Measurements from ENCODE around the gene NMRK2.
"Not testable (repeated sequence)": the region's sequence is repeated elsewhere in the genome, so short reads cannot be mapped to it uniquely, and the experiment has no call there.

The NMRK2 gene

DNA sequence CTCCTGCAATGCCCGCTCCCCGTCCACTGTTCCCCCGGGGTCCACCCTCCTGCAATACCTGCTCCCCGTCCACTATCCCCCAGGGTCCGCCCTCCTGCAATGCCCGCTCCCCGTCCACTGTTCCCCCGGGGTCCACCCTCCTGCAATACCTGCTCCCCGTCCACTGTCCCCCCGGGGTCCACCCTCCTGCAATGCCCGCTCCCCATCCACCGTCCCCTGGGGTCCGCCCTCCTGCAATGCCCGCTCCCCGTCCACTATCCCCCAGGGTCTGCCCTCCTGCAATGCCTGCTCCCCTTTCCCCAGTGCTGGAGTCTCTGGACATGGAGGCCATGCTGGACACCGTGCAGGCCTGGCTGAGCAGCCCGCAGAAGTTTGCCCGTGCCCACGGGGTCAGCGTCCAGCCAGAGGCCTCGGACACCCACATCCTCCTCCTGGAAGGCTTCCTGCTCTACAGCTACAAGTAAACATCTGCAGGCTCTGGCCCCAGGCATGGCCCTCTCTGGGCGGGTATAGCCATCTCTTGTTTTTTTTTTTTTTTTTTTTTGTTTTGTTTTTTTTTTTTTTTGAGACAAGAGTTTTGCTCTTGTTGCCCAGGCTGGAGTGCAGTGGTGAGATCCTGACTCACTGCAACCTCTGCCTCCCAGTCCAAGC lies 5.6 kb downstream of the NMRK2 start:
- DNase-seq = not testable (repeated sequence)

DNA sequence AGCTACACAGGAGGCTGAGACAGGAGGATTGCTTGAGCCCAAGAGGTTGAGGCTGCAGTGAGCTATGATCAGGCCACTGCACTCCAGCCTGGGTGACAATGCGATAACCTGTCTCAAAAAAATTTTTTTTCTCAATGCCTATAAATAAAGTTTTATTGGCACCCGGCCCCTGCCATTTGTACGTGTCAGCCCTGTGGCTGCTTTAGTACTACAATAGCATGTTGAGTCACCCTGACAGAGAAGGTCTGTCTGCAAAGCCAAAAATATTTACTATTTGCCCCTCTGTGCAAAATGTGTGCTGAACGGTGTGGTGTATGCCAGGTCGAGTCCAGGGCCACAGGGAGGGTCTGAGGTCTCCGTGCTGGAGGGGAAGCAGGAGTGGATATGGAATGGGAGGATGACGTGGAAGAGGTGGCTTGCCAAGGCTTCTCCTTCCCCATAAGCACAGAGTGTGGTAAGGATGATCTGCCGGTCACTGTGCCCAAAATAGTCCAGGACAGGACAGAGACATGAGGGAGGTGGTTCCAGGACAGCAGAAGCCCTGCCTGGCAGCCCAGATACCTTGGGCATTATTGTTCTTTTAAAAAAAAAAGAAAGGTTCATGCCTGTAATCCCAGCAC lies 10.0 kb downstream of the NMRK2 start:
- DNase-seq = no peak

DNA sequence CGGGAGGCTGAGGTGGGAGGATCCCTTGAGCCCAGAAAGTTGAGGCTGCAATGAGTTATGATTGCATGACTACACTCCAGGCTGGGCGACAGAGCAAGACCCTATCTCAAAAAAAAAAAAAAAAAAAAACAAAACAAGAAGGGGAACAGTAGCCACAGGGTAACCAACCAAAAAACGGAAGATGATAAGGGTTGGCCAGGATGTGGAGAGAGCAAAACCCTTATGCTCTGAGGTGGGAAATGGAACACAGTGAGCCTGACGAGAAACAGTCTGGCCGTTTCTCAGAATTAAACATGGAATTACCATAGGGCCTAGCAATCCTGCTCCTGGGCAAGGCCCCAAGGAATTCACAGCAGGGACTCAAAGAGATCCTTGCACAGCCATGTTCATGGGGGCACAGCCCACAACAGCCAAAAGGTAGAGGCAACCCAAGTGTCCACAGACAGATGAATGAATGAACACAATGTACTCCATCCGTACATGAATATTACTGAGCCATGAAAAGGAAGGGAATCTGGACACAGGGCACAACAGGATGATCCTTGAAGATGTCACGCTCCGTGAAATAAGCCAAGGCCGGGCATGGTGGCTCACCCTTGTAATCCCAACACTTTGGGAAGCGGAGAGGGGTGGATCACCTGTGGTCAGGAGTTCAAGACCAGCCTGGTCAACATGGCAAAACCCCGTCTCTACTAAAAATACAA lies 11.3 kb downstream of the NMRK2 start:
- DNase-seq = no peak

DNA sequence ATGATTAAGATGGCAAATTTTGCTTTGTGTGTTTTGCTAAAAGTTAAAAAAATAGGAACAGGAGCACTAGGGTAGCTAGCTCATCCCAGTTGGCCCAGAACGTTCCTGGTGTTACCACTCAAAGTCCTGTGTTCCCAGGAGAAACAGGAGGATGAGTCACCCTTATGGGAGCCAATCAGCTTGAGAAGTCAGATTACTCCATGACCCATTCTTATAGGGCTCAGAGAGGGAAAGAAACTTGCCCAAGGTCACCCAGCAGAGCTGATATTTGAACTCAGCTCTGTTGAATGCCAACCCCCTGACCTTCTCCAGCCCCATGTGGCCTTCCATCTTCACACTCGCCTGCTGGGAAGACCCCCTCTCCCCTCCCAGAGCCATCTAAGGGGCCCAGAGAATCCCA lies 13.0 kb downstream of the NMRK2 start:
- no peak for DNase-seq

DNA sequence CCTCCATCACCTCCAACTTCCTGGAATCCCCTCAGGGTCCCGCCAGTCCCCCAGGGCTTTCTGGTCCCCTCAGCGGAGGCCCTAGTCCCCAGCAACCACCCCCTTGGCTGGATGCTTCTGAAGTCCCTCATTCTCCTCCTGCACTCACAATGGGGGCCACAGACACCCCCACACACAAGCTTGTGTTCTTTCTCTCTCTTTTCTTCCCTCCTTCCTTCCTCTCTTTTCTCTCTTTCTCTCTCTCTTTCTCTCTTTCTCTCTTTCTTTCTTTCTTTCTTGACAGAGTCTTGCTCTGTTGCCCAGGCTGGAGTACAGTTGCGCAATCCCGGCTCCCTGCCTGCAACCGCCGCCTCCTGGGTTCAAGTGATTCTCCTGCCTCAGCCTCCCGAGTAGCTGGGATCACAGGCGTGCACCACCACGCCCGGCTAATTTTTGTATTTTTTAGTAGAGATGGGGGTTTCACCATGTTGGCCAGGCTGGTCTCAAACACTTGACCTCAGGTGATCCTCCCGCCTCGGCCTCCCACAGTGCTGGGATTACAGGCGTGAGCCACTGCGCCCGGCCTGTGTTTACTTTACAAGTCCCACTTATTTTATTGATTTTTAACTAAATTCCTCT lies 14.6 kb downstream of the NMRK2 start:
- DNase-seq = not testable (repeated sequence)

DNA sequence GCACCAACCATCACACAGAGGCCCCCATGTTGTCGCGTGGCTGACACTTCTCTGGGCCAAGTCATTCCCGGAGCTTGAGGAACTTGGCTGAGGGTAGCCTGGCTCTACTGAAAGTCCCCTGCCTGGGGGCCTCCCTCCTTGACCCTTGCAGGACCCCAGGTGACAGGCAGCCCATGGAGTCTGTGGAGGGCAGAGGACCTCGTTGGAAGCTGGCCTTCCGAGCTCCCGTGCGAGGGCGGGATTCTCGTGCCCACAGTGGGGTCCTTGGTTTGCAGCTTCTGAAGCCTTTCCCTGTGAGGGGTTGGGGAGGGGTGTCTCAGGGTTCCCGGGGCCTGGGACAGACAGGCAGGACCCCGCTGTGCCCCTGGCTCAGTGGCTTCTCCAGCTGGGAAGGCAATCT lies 16.4 kb downstream of the NMRK2 start:
- no peak for DNase-seq

DNA sequence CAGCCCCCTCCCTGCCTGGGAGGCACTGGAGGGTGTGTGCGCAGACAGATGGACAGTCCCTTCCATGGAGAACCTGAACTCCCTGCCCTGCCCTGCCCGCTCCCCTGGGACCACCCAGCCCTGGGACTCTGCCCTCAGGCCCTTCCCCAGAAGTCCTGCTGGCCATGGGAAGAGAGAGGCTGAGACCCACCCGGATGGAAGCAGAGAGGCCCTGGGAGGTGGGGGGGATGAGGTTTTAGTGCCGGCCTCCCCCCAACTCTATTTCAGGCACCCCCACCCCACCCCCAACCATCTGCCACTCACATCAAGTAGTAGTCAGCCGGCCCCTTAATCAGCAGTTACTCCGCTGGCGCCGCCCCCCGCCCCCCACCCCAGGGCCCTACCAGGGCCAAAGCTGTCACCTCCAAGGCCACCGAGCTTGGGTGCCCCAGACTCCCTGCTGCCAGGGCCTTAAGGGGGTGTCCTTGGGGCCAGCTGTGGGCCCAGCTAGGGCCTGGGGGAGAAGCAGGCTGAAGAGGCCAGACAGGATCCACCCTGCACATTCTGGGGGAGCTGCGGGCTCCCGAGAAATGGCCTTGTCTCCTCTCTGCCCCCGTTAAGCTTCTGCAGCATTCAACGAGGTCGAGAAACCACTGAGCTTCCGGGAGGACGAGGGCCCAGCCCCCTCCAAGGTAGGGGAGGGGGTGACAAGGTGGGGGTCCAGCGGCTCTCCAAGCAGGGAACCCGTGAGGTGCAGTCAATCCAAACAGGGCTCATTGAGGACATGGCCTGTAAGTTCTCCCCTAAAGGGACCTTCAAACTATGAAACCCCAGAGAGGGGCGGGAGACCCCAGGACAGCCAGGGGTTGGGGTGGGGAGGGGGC lies 17.4 kb downstream of the NMRK2 start:
- DNase-seq = no peak

DNA sequence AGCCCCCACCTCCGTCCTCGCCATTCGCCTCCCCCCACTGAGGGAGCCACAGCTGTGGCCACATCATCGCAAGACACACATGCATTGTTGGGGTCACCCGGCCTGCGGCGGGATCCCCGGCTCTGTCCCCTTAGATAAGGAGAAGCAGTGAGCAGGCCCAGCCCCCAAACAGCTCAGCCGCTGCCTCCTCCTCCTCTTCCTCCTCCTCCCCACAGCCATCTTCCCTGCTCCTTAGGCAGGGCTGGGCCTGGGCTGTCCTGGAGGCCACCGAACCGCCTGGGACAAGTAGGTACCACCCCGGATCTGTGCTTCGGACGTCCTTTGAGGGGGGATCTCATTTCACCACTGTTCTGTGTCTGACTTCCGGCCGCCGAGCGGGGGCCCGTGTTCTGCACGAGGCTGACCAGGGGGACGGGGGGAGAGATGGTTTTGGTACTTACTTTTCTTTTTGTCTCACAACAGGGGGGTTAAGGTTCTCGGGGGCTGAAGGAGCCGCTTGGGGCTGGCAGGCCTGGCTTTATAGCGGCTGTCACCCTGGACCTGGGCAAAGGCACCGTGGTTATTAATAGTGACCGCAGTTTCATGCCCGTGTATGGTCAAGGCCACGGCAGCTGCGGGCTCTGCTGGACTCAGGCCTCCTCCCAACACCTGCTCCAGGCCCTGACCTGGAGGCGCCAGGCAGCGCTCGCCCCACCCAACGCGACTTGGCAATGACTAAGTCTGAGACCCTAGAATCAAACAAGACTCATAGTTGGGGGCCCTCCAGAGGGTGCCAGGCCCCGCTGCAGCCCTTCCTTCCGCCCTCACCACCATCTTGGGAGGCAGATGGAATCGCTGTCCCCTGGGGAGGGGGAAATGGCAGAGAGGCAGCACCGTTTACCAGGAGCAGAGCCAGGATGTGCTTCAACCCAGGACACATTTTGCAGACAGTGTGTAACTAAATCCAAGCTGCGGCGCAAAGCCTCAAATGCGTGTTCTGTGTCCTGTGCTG lies 18.3 kb downstream of the NMRK2 start:
- DNase-seq = no peak

DNA sequence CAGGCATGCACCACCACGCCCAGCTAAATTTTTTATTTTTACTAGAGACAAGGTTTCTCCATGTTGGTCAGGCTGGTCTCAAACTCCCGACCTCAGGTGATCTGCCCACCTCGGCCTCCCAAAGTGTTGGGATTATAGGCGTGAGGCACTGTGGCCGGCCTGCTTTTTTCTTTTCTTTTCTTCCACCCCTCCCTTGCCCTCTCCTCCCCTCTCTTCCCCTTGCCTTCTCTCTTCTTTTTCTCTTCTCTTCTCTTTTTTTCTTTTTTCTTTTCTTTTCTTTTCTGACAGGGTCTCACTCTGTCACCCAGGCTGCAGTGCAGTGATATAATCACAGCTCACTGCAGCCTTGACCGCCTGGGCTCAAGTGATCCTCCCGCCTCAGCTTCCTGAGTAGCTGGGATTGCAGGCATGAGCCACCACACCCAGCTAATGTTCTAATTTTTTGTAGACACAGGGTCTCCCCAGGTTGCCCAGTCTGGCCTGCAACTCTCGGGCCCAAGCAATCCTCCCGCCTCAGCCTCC lies 19.9 kb downstream of the NMRK2 start:
- DNase-seq = not testable (repeated sequence)

DNA sequence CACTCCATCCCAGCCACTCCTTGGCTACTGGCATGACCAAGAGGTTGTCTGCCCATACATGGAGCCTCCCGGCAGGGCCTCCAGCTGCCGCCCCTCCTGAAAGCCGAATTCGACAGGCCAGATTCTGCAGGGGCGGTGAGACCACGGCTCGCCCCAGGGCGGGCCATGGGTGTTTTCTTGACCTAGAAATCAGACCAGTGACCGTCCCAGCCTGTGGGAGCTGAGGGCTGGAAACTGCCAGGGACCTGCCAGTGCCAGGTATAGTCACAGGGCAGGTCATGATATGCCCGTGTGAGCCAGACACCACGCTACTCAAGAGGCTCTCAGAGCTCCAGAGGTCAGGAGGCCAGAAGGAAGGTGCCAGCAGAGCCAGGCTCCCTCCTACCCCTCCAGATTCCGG lies 21.2 kb downstream of the NMRK2 start:
- no peak for DNase-seq

DNA sequence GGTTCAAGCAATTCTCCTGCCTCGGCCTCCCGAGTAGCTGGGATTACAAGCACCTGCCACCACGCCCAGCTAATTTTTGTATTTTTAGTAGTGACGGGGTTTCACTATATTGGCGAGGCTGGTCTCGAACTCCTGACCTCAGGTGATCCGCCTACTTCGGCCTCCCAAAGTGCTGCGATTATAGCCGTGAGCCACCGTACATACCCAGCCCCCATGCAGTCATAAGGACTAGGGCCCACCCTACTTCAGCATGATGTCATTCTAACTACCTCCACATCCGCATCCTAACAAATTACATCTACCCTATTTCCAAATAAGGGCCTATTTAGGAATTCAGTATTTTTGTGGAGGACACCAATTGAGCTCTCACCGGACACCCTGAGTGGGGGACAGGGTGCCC lies 22.4 kb downstream of the NMRK2 start:
- DNase-seq = not testable (repeated sequence)

DNA sequence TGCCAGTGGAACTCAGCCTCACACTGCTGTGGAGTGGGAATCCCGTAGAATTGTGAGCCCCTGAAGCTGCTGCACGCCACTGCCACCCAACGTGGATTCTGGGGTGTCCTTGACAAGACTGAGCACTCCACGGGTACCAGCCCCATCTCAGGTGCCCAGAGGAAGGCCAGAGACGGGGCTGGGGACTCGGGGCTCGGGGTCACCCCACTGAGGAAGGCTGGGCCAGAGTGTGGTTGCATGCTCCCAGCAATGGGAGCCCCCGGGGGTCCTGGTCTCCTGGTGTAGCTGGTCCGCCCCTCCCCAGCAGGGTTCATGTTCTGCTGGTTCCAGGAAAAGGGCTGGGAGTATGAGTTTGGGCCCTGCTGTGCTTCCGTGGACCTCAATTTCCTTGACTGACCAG lies 22.8 kb downstream of the NMRK2 start:
- DNase-seq = no peak

DNA sequence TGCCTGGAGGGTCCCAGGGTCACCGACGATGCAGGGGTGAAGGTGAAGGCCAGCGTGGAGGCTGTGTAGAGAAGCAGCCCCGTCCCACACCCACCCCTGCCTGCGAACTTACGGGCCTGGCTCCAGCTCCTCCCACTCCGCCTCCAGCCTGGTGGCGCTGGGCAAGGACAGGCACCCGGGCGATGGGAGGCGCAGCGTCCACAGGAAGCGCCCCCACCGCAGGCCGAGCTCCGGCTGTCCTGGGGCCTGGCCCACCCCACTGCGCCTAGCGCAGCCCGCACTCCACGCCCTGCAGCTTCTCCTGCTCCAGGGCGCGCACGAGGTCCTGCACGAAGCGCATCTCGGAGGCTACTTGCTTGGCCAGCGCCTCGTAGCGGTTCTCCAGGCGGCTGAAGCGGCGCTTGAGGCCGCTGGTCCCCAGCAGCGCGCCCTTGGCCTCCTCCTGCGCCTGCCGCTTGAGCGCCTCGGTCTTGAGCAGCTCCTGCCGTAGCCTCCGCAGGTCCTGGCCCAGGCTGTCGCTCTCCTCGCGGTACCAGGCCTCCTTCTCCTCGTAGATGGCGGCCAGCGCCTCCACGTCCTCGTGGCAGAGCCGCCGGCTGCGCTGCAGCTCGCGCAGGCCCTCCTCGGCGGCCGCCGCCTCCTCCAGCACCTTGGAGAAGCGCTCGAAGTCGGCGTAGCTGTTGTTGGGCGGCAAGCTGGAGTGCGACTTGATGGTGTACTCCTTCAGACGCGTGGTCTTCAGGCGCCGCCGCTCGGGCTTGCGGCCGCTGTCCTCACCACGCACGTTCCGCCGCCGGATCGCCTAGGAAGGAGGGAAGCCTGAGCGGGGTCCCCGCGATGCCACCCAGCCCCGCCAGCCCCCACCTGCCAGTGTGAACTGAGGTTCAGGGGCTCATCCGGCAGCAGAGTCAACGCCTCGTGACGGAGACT lies 26.2 kb downstream of the NMRK2 start:
- DNase-seq = no peak

DNA sequence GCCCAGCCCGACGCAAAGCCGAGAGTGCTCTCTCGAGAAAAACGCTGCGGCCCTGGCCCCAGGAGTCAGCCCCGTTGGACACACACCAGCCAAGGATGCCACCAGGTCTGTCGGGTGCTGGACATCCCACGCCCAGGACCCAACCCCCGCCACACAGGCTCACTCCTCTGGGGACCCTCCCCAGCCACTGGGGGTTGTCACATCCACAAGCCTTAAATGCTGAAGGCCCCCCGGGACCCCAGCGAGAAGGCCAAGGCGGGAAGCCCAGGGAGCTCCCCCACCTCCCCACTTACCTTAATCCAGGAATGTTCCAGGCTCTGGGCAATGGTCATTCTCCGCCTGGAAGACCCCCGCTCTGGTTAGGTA lies 26.9 kb downstream of the NMRK2 start:
- DNase-seq = no peak

DNA sequence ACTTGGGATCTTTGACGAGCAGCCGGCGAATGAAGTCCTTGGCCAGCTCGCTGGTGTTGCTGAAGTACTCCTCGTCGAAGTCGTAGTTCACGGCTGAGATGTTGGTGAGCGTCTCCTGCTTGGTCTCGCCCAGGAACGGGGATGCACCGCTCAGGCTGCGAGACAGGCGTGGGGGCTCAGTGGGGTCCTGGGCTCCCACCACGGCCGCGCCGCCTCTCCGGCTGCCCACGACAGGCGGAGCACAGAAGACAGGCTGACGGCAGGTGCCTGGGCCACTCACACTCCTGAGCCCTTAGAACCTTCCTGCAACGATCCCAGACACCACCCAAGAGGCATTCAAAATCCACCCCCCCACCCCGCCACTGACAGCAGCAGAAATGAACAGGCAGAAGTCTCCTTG lies 28.1 kb downstream of the NMRK2 start:
- no peak for DNase-seq

DNA sequence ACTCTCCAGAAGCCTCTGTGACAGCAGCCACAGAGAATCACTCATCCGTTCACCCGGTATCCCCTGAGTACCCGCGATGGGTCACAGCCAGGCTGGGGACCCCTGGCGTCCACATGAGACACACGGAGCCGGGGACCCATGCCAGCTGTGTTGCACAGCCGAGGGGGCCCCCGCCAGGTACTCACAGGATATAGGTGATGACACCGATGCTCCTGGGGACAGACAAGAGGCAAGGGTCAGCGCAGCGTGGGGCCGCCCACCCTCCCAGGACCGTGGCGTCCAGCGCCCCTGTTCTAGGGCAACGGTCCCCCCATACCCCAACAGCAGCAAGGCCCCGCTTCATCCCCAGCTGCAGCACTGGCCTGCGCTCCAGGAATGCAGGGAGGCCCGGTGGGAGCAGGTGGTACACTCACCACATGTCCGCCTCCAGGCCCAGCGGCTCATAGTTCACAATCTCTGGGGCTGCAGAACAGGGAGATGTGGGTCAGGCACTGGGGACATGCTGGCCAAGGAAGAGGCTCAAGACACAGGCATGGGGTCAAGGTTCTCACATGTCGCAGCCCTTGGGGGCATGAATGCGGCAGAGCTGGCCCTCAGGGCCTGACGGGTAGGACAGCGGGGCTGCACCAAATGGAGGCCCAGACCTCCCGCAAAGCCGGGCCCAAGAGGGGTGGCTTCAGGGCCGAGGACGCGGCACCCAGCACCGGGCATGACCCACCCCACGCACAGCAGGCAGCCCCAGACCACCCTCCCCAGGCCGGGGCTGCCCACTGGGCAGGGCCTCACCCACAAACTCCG lies 30.8 kb downstream of the NMRK2 start:
- no peak for DNase-seq

DNA sequence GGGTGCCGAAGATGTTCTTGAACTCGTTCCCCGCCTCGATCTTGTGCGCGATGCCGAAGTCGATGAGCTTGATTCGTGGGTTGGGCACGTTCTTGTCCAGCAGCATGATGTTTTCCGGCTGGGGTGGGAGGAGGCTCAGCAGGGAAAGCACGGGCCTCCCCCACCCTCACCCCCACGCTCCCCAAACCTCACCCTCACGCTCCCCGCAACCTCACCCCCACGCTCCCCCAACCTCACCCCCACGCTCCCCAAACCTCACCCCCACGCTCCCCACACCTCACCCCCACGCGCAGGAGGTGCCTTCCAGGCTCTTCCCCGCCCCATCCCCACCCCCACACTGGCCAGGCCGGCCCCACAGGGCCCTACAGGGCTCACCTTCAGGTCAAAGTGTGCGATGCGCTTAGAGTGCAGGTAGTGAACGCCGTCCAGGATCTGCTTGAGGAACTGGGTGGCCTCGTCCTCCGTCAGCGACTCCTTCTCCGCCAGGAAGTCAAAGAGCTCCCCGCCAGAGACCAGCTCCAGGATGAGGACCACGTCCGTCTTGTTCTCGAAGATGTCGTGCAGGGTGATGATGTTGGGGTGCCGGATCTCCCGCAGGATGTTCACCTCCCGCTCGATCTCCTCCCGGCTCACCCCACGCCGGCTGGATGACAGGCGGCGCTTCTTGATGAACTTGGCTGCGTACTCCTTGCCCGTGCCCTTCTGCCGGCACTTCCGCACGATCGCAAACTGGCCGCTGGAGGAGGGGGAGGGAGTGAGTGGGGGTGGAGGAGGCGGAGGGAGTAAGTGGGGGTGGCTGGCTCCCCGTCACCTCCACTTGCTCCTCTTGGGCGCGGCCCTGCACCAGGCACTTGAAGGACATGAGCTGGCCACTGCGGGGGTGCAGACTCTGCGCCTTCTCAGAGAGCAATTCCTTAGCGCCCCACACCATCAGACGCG lies 31.7 kb downstream of the NMRK2 start:
- DNase-seq = no peak
